ENCODE data around the gene SNX20. TPM values are rescaled to one million over a fixed set of nuclear protein-coding genes. Genes with fewer than 3 reads are reported as not detected.

Gene SNX20
- total RNA-seq, 1 donor from 2014 or later: not detected

- no peak overlapping the region for H3K4me3 ChIP-seq (ENCODE audit: low read depth, low read length)
- TF ChIP-seq CTCF (conservative IDR thresholded peaks at IDR 0.05; ENCODE audit: low read depth, low read length): no peak
Measured at GRCh38 chr16:50692644-50692998, 11.5 kb upstream of the SNX20 start.

GRCh38 chr16:50690177-50690576, 9.1 kb upstream of the SNX20 start:
- TF ChIP-seq CTCF (conservative IDR thresholded peaks at IDR 0.05; ENCODE audit: low read depth, low read length): no peak
- H3K4me3 ChIP-seq (ENCODE audit: low read depth, low read length): no peak overlapping the region
- DNase-seq (ENCODE audit: low read depth): no peak

More at GRCh38 chr16:50692644-50692998, 11.5 kb upstream of the SNX20 start:
- no peak for DNase-seq (ENCODE audit: low read depth)

- no peak overlapping the region for H3K4me3 ChIP-seq (ENCODE audit: low read depth, low read length)
- DNase-seq (ENCODE audit: low read depth): no peak
- TF ChIP-seq CTCF (conservative IDR thresholded peaks at IDR 0.05; ENCODE audit: low read depth, low read length): no peak
Measured at GRCh38 chr16:50688867-50689266, 7.8 kb upstream of the SNX20 start.

GRCh38 chr16:50688083-50688482, 7.0 kb upstream of the SNX20 start:
- no peak for DNase-seq (ENCODE audit: low read depth)
- no peak overlapping the region for H3K4me3 ChIP-seq (ENCODE audit: low read depth, low read length)
- no peak for TF ChIP-seq CTCF (conservative IDR thresholded peaks at IDR 0.05; ENCODE audit: low read depth, low read length)

- DNase-seq (ENCODE audit: low read depth): no peak
- no peak overlapping the region for H3K4me3 ChIP-seq (ENCODE audit: low read depth, low read length)
- no peak for TF ChIP-seq CTCF (conservative IDR thresholded peaks at IDR 0.05; ENCODE audit: low read depth, low read length)
Measured at GRCh38 chr16:50685462-50686063, 4.5 kb upstream of the SNX20 start.

GRCh38 chr16:50684823-50685461, 3.8 kb upstream of the SNX20 start:
- no peak for TF ChIP-seq CTCF (conservative IDR thresholded peaks at IDR 0.05; ENCODE audit: low read depth, low read length)
- no peak overlapping the region for H3K4me3 ChIP-seq (ENCODE audit: low read depth, low read length)
- DNase-seq (ENCODE audit: low read depth): no peak
